AG10803 (cell line): Measurements from ENCODE around the gene SHCBP1.

Experiments
- DNase-seq: peaks from one replicate; pipeline ENCODE4 v3.0.0; 2010; ENCODE audit warnings: low read depth
- H3K4me3 ChIP-seq: 2 replicates; pipeline ENCODE4 v1.5.1; 2011; ENCODE audit warnings: mild to moderate bottlenecking, low read length, control low read depth
- TF ChIP-seq, protein P1 (sequence below): conservative IDR thresholded peaks from 2 replicates; pipeline ENCODE4 v1.5.1; 2011; ENCODE audit warnings: mild to moderate bottlenecking, low read length, control low read depth, inconsistent platforms

Gene SHCBP1

GRCh38 chr16:46554435-46554834 is 66.7 kb downstream of the SHCBP1 start:
- peak; percentile 75 for DNase-seq
- peak overlapping the region; percentile 33 for H3K4me3 ChIP-seq
- TF ChIP-seq, protein P1, sequence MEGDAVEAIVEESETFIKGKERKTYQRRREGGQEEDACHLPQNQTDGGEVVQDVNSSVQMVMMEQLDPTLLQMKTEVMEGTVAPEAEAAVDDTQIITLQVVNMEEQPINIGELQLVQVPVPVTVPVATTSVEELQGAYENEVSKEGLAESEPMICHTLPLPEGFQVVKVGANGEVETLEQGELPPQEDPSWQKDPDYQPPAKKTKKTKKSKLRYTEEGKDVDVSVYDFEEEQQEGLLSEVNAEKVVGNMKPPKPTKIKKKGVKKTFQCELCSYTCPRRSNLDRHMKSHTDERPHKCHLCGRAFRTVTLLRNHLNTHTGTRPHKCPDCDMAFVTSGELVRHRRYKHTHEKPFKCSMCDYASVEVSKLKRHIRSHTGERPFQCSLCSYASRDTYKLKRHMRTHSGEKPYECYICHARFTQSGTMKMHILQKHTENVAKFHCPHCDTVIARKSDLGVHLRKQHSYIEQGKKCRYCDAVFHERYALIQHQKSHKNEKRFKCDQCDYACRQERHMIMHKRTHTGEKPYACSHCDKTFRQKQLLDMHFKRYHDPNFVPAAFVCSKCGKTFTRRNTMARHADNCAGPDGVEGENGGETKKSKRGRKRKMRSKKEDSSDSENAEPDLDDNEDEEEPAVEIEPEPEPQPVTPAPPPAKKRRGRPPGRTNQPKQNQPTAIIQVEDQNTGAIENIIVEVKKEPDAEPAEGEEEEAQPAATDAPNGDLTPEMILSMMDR = peak; percentile 92

- TF ChIP-seq, protein P1 = no peak
These were observed 71.7 kb downstream of the SHCBP1 start for GRCh38 chr16:46549477-46549876.

More at GRCh38 chr16:46549477-46549876, 71.7 kb downstream of the SHCBP1 start:
- no peak for DNase-seq
- no peak overlapping the region for H3K4me3 ChIP-seq
